ENCODE data around the gene CYB561D1. TPM values are rescaled to one million over a fixed set of nuclear protein-coding genes. Genes with fewer than 3 reads are reported as not detected.

Gene CYB561D1
- total RNA-seq, 2 experiments from 2014 or later: 12.0 to 15.0 TPM

- no peak overlapping the region for H3K4me3 Mint-ChIP-seq
- Histone ChIP-seq H3K27ac (ENCODE audit: low read depth in 1 of 2, low read length in 2 of 2) (no peak overlapping the region), H3K4me3 (ENCODE audit: low read length) (no peak overlapping the region), H3K36me3 (ENCODE audit: insufficient read depth, low read length) (no peaks in the 10 kb centered on the region), H3K9me3 (ENCODE audit: control insufficient read depth in 1 of 2, insufficient read depth in 1 of 2, low read length in 2 of 2) (peaks cover 0 to under 1% of the 10 kb centered on the region in 2 experiments), H3K27me3 (ENCODE audit: control insufficient read depth in 1 of 2, insufficient read depth in 2 of 2, low read length in 2 of 2) (peaks cover 22 to 24% of the 10 kb centered on the region in 2 experiments), H3K4me1 (ENCODE audit: insufficient read depth, low read length) (no peaks in the 10 kb centered on the region)
- no peak overlapping the region for H3K27ac Mint-ChIP-seq
- no peaks in the 10 kb centered on the region for H3K36me3 Mint-ChIP-seq (ENCODE audit: low read depth)
- ATAC-seq (ENCODE audit: poor library complexity) (no peak), DNase-seq (no peak)
- H3K9me3 Mint-ChIP-seq: peaks cover 3% of the 10 kb centered on the region
- intact Hi-C loops (cut with DNase I, micrococcal nuclease): no loop called here
- TF ChIP-seq CTCF (IDR thresholded peaks at IDR 0.05): no peak
- H3K27me3 Mint-ChIP-seq: peaks cover 46% of the 10 kb centered on the region
- ChIA-PET CTCF (no interaction called here), POLR2A (no interaction called here)
- no peaks in the 10 kb centered on the region for H3K4me1 Mint-ChIP-seq (ENCODE audit: low read depth)
Measured at GRCh38 chr1:109447524-109447923, 46.4 kb upstream of the CYB561D1 start.

- H3K4me3 ChIP-seq (ENCODE audit: low read length): no peak overlapping the region
- H3K9me3 ChIP-seq (ENCODE audit: control insufficient read depth in 1 of 2, insufficient read depth in 1 of 2, low read length in 2 of 2): peaks cover 9 to 11% of the 10 kb centered on the region in 2 experiments
- no peaks in the 10 kb centered on the region for H3K36me3 ChIP-seq (ENCODE audit: insufficient read depth, low read length)
- H3K27me3 ChIP-seq (ENCODE audit: control insufficient read depth in 1 of 2, insufficient read depth in 2 of 2, low read length in 2 of 2): peaks cover 6 to 10% of the 10 kb centered on the region in 2 experiments
- H3K27ac ChIP-seq (ENCODE audit: low read depth in 1 of 2, low read length in 2 of 2): no peak overlapping the region
- Mint-ChIP-seq H3K27me3 (peaks cover 62% of the 10 kb centered on the region), H3K9me3 (peaks cover 14% of the 10 kb centered on the region), H3K36me3 (ENCODE audit: low read depth) (peaks cover 3% of the 10 kb centered on the region), H3K4me1 (ENCODE audit: low read depth) (no peaks in the 10 kb centered on the region), H3K4me3 (no peak overlapping the region), H3K27ac (no peak overlapping the region)
- no peaks in the 10 kb centered on the region for H3K4me1 ChIP-seq (ENCODE audit: insufficient read depth, low read length)
- TF ChIP-seq CTCF (IDR thresholded peaks at IDR 0.05): no peak
- ChIA-PET CTCF (no interaction called here), POLR2A (no interaction called here)
- intact Hi-C loops (cut with DNase I, micrococcal nuclease): no loop called here
- ATAC-seq (ENCODE audit: poor library complexity): no peak
- no peak for DNase-seq
Measured at GRCh38 chr1:109454497-109455133, 39.3 kb upstream of the CYB561D1 start.

GRCh38 chr1:109457819-109458218 is 36.1 kb upstream of the CYB561D1 start:
- Histone ChIP-seq H3K27me3 (ENCODE audit: control insufficient read depth in 1 of 2, insufficient read depth in 2 of 2, low read length in 2 of 2) (peaks cover 9 to 12% of the 10 kb centered on the region in 2 experiments), H3K4me3 (ENCODE audit: low read length) (no peak overlapping the region), H3K27ac (ENCODE audit: low read depth in 1 of 2, low read length in 2 of 2) (no peak overlapping the region), H3K9me3 (ENCODE audit: control insufficient read depth in 1 of 2, insufficient read depth in 1 of 2, low read length in 2 of 2) (peaks cover 6 to 11% of the 10 kb centered on the region in 2 experiments), H3K4me1 (ENCODE audit: insufficient read depth, low read length) (no peaks in the 10 kb centered on the region), H3K36me3 (ENCODE audit: insufficient read depth, low read length) (no peaks in the 10 kb centered on the region)
- Mint-ChIP-seq H3K27me3 (peaks cover 62% of the 10 kb centered on the region), H3K9me3 (peaks cover 11% of the 10 kb centered on the region), H3K4me3 (no peak overlapping the region), H3K36me3 (ENCODE audit: low read depth) (peaks cover 3% of the 10 kb centered on the region), H3K4me1 (ENCODE audit: low read depth) (no peaks in the 10 kb centered on the region), H3K27ac (no peak overlapping the region)
- POLR2A ChIA-PET: no interaction called here
- TF ChIP-seq CTCF (IDR thresholded peaks at IDR 0.05): no peak
- DNase-seq (no peak), ATAC-seq (ENCODE audit: poor library complexity) (no peak)
- CTCF ChIA-PET: interaction anchor here (1.2 kb wide), 1 partner anchor 75 kb away, joined by 3 read pairs; no protein-coding TSS in a partner anchor
- intact Hi-C loops (cut with DNase I, micrococcal nuclease): no loop called here
